GM23338 (cell line): ENCODE measurements around the gene TEX51. TPM values are rescaled to one million over a fixed set of nuclear protein-coding genes. Genes with fewer than 3 reads are reported as not detected.

Experiments used
- ATAC-seq: fragments of 200-7000 bp; cut with Tn5 transposase; 3 replicates; pipeline ENCODE4 v1.9.1; 2020
- DNase-seq: peaks from one replicate; pipeline ENCODE4 v3.0.0-alpha.2; 2015; ENCODE audit warnings: low spot score
- H2AFZ ChIP-seq: fragments of 200-600 bp; sonication (generic); 2 replicates; pipeline ENCODE4 v1.8.0; 2016; ENCODE audit warnings: antibody characterized with exemption, mild to moderate bottlenecking, moderate library complexity
- H3F3A ChIP-seq: fragments of 200-600 bp; sonication (generic); replicated peaks from 2 replicates; pipeline ENCODE4 v1.8.0; 2017; ENCODE audit warnings: antibody characterized with exemption, mixed run types, low read depth
- H3K27ac ChIP-seq: fragments of 200-600 bp; sonication (generic); 2 replicates; pipeline ENCODE4 v1.6.1; 2016; ENCODE audit warnings: low read depth
- H3K27me3 ChIP-seq: fragments of 200-600 bp; sonication (generic); 2 replicates; pipeline ENCODE4 v1.8.0; 2016; ENCODE audit warnings: mild to moderate bottlenecking, mixed run types, moderate library complexity; ENCODE audit not compliant: insufficient read depth
- H3K36me3 ChIP-seq: fragments of 200-600 bp; sonication (generic); 2 replicates; pipeline ENCODE4 v1.8.0; 2016; ENCODE audit warnings: mild to moderate bottlenecking; ENCODE audit not compliant: insufficient read depth
- H3K4me1 ChIP-seq: fragments of 200-600 bp; sonication (generic); 2 replicates; pipeline ENCODE4 v1.8.0; 2016; ENCODE audit warnings: mild to moderate bottlenecking, moderate library complexity; ENCODE audit not compliant: insufficient read depth
- H3K4me2 ChIP-seq: fragments of 200-600 bp; sonication (generic); 2 replicates; pipeline ENCODE4 v1.7.1; 2017; ENCODE audit warnings: mixed run types
- H3K4me3 ChIP-seq: fragments of 200-600 bp; sonication (generic); 2 replicates; pipeline ENCODE4 v1.6.1; 2016; ENCODE audit warnings: mixed run types
- H3K79me2 ChIP-seq: fragments of 200-600 bp; sonication (generic); replicated peaks from 2 replicates; pipeline ENCODE4 v1.8.0; 2017; ENCODE audit warnings: mild to moderate bottlenecking; ENCODE audit not compliant: insufficient read depth
- H3K9me2 ChIP-seq: fragments of 200-600 bp; sonication (generic); 2 replicates; pipeline ENCODE4 v1.8.0; 2017; ENCODE audit not compliant: insufficient read depth
- H4K20me1 ChIP-seq: fragments of 200-600 bp; sonication (generic); replicated peaks from 2 replicates; pipeline ENCODE4 v1.8.0; 2017; ENCODE audit warnings: mild to moderate bottlenecking; ENCODE audit not compliant: insufficient read depth
- H3K27ac Mint-ChIP-seq: 2 replicates; pipeline ENCODE4 v1.8.0; 2020; ENCODE audit warnings: inconsistent platforms, mild to moderate bottlenecking, moderate library complexity, mixed read lengths
- H3K27me3 Mint-ChIP-seq: 3 replicates; pipeline ENCODE4 v1.8.0; 2022; ENCODE audit warnings: low read depth, mild to moderate bottlenecking, moderate library complexity, mixed read lengths, inconsistent platforms; ENCODE audit not compliant: insufficient read depth, poor library complexity
- H3K36me3 Mint-ChIP-seq: 3 replicates; pipeline ENCODE4 v1.8.0; 2021; ENCODE audit warnings: low read depth, mild to moderate bottlenecking, inconsistent platforms, moderate library complexity, mixed read lengths
- H3K4me1 Mint-ChIP-seq: 3 replicates; pipeline ENCODE4 v1.8.0; 2020; ENCODE audit warnings: mild to moderate bottlenecking, inconsistent platforms, mixed read lengths
- H3K4me3 Mint-ChIP-seq: 3 replicates; pipeline ENCODE4 v1.8.0; 2021; ENCODE audit warnings: moderate library complexity, mild to moderate bottlenecking, inconsistent platforms, mixed read lengths
- H3K9me3 Mint-ChIP-seq: 3 replicates; pipeline ENCODE4 v1.8.0; 2020; ENCODE audit warnings: moderate library complexity, mild to moderate bottlenecking, inconsistent platforms, mixed read lengths
- CREB1 ChIP-seq: fragments of 250-450 bp; sonication (Bioruptor Pico); IDR thresholded peaks from 2 replicates; pipeline ENCODE4 v1.5.0; 2020; ENCODE audit warnings: low read depth, mild to moderate bottlenecking, moderate library complexity
- CTCF ChIP-seq, 2 experiments: fragments of 200-600 bp in 1 of 2; sonication (generic) in 1 of 2; conservative IDR thresholded peaks; 2 replicates each; pipeline versions ENCODE4 v1.5.1 to v1.6.1; 2016 to 2017; ENCODE audit warnings: antibody characterized with exemption in 2 of 2, low read depth in 2 of 2, mild to moderate bottlenecking in 2 of 2, moderate library complexity in 1 of 2
- ETS1 ChIP-seq: IDR thresholded peaks from 2 replicates; pipeline ENCODE4 v1.6.1; 2016; ENCODE audit warnings: antibody characterized with exemption
- EZH2 ChIP-seq: fragments of 200-600 bp; sonication (generic); IDR thresholded peaks from one replicate; pipeline ENCODE4 v1.8.0; 2017; ENCODE audit warnings: antibody characterized with exemption, mild to moderate bottlenecking, low read depth; ENCODE audit not compliant: unreplicated experiment
- EZH2phosphoT487 ChIP-seq: fragments of 200-600 bp; sonication (generic); IDR thresholded peaks from one replicate; pipeline ENCODE4 v1.8.1; 2018; ENCODE audit warnings: antibody characterized with exemption; ENCODE audit not compliant: unreplicated experiment
- JUNB ChIP-seq: IDR thresholded peaks from one replicate; pipeline ENCODE4 v1.6.1; 2016; ENCODE audit warnings: antibody characterized with exemption; ENCODE audit not compliant: unreplicated experiment
- NANOG ChIP-seq: IDR thresholded peaks from 2 replicates; pipeline ENCODE4 v1.6.1; 2016; ENCODE audit warnings: antibody characterized with exemption, borderline replicate concordance
- POLR2AphosphoS5 ChIP-seq: IDR thresholded peaks from 2 replicates; pipeline ENCODE4 v1.6.1; 2016; ENCODE audit warnings: antibody characterized with exemption, low read depth
- STAT1 ChIP-seq: IDR thresholded peaks from one replicate; pipeline ENCODE4 v1.6.1; 2016; ENCODE audit warnings: antibody characterized with exemption; ENCODE audit not compliant: unreplicated experiment
- ZNF114 ChIP-seq: fragments of 250-450 bp; sonication (Bioruptor Pico); IDR thresholded peaks from 2 replicates; pipeline ENCODE4 v1.5.0; 2020; ENCODE audit warnings: mild to moderate bottlenecking, moderate library complexity
- ZNF331 ChIP-seq: fragments of 250-450 bp; sonication (Bioruptor Pico); IDR thresholded peaks from 2 replicates; pipeline ENCODE4 v1.5.0; 2020; ENCODE audit warnings: low read depth, mild to moderate bottlenecking, moderate library complexity
- ZNF462 ChIP-seq: fragments of 250-450 bp; sonication (Bioruptor Pico); IDR thresholded peaks from 2 replicates; pipeline ENCODE4 v1.5.0; 2020; ENCODE audit warnings: mild to moderate bottlenecking, moderate library complexity
- polyA plus RNA-seq: library from polyadenylated mRNA; unstranded; fragments of >200 nt; fragmentation: Nextera tagmentation; extraction: Ambion mirVana; gene quantifications from 2 replicates; pipeline ENCODE4 v1.2.1, GENCODE V29; 2016
- total RNA-seq: library from RNA; depleted of rRNA; stranded (reverse); fragments of >200 nt; shearing (Covaris generic); gene quantifications from 2 replicates; pipeline ENCODE4 v1.2.3, GENCODE V29; 2014
- TF ChIP-seq, protein P1 (sequence below): IDR thresholded peaks from one replicate; pipeline ENCODE4 v1.6.1; 2018; ENCODE audit warnings: antibody characterized with exemption; ENCODE audit not compliant: unreplicated experiment

TEX51 gene
- total and polyA plus RNA-seq, 2 experiments from 2014 or later, result not detected

- DNase-seq (no peak), ATAC-seq (no peak)
- Histone ChIP-seq H3K27ac (no peak overlapping the region), H4K20me1 (no peaks in the 10 kb centered on the region), H3K27me3 (no peaks in the 10 kb centered on the region), H2AFZ (no peak overlapping the region), H3K36me3 (no peaks in the 10 kb centered on the region), H3F3A (no peaks in the 10 kb centered on the region), H3K4me2 (no peak overlapping the region), H3K4me3 (no peak overlapping the region), H3K4me1 (no peaks in the 10 kb centered on the region), H3K9me2 (0 out of 2 replicates have a peak, but pooled peaks cover 11% of the 10 kb centered on the region), H3K79me2 (no peaks in the 10 kb centered on the region)
- peaks cover 7% of the 10 kb centered on the region for H3K27me3 Mint-ChIP-seq
- H3K27ac Mint-ChIP-seq, result no peak overlapping the region
- no peaks in the 10 kb centered on the region; the same call in 2 of the 3 replicates for H3K9me3 Mint-ChIP-seq
- TF ChIP-seq, protein P1, sequence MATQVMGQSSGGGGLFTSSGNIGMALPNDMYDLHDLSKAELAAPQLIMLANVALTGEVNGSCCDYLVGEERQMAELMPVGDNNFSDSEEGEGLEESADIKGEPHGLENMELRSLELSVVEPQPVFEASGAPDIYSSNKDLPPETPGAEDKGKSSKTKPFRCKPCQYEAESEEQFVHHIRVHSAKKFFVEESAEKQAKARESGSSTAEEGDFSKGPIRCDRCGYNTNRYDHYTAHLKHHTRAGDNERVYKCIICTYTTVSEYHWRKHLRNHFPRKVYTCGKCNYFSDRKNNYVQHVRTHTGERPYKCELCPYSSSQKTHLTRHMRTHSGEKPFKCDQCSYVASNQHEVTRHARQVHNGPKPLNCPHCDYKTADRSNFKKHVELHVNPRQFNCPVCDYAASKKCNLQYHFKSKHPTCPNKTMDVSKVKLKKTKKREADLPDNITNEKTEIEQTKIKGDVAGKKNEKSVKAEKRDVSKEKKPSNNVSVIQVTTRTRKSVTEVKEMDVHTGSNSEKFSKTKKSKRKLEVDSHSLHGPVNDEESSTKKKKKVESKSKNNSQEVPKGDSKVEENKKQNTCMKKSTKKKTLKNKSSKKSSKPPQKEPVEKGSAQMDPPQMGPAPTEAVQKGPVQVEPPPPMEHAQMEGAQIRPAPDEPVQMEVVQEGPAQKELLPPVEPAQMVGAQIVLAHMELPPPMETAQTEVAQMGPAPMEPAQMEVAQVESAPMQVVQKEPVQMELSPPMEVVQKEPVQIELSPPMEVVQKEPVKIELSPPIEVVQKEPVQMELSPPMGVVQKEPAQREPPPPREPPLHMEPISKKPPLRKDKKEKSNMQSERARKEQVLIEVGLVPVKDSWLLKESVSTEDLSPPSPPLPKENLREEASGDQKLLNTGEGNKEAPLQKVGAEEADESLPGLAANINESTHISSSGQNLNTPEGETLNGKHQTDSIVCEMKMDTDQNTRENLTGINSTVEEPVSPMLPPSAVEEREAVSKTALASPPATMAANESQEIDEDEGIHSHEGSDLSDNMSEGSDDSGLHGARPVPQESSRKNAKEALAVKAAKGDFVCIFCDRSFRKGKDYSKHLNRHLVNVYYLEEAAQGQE, result no peak
- TF ChIP-seq STAT1, result no peak
- TF ChIP-seq EZH2, result no peak
- TF ChIP-seq ZNF462, result no peak
- TF ChIP-seq ZNF331, result no peak
- no peak for TF ChIP-seq POLR2AphosphoS5
- no peak for TF ChIP-seq CTCF (conservative IDR thresholded peaks at IDR 0.05; ENCODE audit: low read depth in 2 of 2)
- no peak for TF ChIP-seq JUNB
- no peak for TF ChIP-seq ZNF114 (CRISPR knock-in tag)
- no peak for TF ChIP-seq ETS1
- no peak for TF ChIP-seq EZH2phosphoT487
- no peak for TF ChIP-seq NANOG
- no peak for TF ChIP-seq CREB1 (CRISPR knock-in tag)
- H3K36me3 Mint-ChIP-seq, result no peaks in the 10 kb centered on the region
- H3K4me1 Mint-ChIP-seq, result no peaks in the 10 kb centered on the region
- no peak overlapping the region for H3K4me3 Mint-ChIP-seq
Measured at GRCh38 chr2:126852361-126852760, 46.3 kb upstream of the TEX51 start.
